Measurements from ENCODE around the gene IL21R.

Gene IL21R

DNA sequence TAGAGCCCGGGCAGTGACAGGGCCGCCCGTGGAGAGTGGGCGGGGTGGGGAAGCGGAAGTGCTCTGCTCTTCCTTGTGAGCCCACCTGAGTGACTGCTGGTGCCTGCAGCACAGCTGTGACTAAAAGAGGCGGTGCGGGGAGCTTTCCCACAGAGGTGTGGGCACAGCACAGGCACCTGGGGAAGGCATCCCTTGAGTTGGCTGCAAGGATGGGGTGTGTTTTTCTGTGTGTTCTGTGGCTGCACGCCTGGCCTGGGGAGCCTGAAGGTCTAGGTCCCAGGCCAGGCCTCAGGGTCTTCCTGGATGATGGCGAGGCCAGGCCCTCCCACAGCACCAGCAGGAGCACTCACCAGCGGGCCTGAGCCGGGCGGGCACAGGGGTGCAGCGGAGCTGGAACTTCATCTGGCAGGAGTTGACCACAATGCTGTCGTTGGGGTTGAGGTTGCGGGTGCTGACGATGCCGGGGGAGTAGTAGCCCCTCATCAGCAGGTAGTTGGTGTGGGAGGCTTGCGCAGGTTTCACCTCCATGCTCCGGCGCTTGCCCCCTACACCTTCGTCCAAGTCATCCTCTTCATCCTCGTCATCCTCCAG is 67.1 kb downstream of the IL21R start:
- DNase-seq, result no peak

GRCh38 chr16:27470567-27471431 is 68.8 kb downstream of the IL21R start:
- DNase-seq, result no peak

GRCh38 chr16:27471661-27472060 is 69.7 kb downstream of the IL21R start:
- DNase-seq, result no peak

DNA sequence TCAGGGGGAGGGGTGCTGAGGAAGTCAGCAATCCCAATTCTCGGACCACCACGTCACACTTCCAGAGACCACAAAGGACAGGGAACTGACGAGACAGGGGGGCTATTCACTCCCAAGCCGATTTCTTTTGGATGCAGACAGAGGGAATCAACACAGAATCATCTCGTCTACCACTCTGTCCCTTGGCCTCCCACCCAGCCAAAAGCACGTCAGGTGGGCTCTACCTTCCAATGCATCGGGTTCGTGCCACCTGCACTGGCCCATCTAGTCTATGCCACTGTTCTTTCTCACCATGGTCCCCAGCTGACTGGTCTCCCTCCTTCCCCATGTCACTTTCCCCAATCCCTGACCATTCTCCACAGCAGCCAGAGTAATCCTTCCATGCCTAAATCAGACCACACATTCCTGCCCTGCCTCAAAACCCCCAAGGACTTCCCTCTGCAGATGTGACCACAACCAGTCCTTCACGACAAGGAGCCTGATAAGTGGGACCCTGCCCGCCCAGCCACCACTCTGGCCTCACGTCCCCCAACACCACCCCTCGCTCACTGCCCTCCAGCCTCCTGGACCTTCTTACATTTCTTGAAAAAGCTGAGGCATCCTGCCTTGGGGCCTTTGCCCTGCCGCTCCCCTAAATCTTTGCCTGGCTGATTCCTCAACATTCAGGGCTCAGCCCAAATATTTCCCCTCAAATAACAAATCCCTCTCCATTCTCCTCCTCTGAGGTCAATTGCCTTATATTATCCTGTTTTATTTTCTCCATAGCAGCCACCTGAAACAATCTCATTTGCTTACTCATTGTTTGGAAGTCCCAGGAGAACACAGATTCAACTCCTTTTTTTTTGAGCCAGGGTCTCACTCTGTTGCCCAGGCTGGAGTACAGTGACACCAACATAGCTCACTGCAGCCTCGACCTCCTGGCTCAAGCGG is 70.4 kb downstream of the IL21R start:
- DNase-seq, result no peak

- DNase-seq, result no peak
Observed at GRCh38 chr16:27473101-27473900, 71.3 kb downstream of the IL21R start.

- DNase-seq, result no peak
Observed at GRCh38 chr16:27474041-27474440, 72.1 kb downstream of the IL21R start.

GRCh38 chr16:27474921-27475320 is 72.9 kb downstream of the IL21R start:
- DNase-seq, result no peak

DNA sequence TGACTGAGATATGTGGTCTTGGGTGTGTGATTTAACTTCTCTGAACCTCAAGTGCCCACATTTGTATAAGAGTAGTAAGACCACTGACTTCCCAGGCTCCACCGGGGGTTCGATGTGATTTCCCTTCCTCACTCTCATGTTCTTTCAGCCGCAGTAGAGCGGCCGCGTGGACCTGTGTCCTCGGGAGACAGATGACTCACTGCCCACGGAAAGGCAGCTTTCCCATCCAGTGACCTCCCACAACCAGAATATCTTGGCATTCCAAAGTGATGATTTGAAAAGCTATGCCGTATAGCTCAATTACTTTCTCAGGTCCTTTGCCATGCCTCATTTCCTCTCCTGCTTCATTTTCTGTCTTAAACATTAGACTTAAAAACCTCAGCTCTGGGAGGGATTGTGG is 73.6 kb downstream of the IL21R start:
- no peak for DNase-seq

DNA sequence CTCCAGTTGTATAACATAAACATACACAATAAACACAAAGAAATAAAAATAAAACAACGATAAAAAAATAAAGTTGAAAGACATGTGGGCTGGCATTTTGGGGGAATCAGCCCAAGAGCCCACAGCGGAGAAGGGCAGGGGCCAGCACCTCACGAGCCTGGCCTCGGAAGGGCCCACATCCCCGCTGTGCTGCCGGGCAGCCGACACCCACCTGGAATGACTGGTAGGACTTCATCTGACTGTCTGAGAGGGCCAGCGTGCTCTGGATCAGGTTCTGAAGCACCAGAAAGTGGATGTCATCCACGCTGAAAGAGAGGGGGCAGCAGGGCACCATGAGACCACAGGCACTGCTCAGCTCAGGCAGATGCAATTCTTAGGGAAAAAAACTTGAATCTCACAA is 74.3 kb downstream of the IL21R start:
- DNase-seq, result no peak

DNA sequence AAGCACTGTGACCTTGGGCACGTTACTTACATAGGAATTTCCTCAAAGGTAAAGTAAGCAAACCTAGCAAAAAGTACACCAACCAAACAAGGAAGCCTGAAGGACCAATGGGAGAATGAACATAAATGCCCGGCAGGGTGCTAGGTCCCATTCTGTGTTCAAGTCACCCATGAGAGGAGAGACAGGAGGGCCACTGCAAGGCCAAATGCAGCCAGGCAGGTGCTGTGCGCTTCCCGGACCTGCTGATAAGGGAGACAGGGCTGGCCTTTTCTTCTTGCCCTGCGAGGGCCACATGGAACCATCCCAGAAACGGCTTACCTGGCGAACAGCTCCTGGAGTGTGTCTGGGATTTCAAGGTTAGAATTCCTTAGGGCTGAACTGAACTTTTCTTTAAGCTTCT is 78.8 kb downstream of the IL21R start:
- DNase-seq, result no peak

DNA sequence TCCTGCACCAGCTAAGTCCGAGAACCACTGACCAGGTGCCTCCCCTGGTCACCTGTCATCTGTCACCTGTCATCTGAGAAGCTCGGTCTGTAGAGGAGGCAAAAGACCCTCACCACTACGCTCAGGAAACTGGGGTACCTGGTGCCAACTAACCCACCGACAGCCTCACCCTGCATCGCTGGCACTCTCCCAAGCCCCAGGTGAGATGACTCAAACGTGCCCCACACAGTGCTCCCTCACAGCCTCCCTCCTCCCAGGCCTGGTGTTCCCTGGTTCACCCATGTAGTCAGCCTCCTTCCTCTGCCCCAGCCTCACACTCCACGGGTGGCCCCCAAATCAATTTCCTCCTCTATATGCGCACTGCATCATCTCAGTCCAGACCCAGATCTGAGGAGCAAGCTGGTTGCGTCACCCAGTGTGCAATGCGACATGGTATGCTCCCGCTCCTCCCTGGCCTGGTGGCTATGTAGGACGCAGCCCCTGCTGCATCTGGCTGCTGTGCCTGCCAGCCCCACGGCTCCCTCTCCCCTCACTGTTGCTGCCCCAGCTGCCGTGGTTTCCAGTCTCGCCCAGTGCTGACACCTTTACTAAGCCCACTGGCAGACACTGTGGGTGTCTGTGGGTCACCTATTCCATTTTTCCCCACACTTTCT is 79.4 kb downstream of the IL21R start:
- no peak for DNase-seq

- no peak for DNase-seq
Observed at GRCh38 chr16:27482397-27483087, 80.6 kb downstream of the IL21R start.

DNA sequence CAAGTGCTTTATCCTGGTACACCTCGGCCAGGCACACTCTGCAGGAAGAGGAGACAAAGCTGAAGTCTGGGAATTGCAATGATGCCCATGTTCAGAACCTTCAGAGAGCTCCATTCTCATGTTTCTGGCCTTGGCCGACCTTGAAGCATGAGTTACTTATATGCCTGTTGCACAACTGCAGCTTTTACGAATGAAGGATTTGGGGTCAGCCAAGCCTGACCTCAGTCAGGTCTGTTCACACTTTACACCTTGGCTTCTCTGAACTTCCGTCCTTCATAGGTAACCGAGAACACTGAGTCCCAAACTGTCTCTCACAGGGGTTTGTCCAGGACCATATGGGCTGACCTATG is 81.1 kb downstream of the IL21R start:
- no peak for DNase-seq

GRCh38 chr16:27483624-27484023 is 81.7 kb downstream of the IL21R start:
- DNase-seq, result no peak

- DNase-seq, result no peak
Observed at GRCh38 chr16:27485126-27485525, 83.2 kb downstream of the IL21R start.

GRCh38 chr16:27485811-27486210 is 83.8 kb downstream of the IL21R start:
- DNase-seq, result no peak

DNA sequence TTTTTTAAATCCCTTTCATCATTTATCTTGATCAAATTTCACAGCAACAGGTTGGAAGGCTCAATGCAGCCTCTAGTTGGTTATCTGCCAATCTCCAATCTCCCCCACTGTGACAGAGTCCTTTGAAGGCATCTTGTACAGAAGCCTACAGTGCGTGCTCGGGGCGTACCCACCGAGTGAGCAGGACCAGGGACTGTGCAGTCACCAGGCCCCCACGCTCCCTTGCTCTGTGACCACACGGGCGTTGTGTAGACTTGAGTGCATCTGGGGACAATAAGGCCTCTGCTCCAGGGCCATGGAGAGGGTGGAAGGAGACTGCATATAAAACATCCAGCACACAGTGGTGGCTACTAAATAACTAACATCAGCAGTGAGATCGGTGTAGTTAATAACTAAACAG is 84.4 kb downstream of the IL21R start:
- DNase-seq, result no peak

GRCh38 chr16:27486760-27487159 is 84.8 kb downstream of the IL21R start:
- no peak for DNase-seq

DNA sequence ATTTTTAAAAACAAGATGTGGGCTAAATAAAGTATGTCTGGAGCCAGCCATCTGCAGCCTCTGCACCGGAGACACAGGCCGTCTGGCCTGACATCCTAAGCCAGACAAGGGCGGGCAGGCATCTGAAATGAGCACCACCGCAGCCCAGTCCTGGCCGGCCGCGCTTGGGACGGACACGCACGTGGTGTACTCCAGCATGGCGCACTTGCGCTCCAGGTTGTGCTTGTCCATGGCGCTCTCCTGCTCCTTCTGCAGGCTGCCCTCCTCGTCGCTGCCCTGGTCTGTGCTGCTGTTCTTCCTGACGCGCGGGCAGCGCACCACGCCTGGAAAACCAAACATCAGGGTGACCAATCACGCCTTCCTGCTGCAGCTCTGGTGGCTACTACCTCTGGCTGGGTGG is 87.4 kb downstream of the IL21R start:
- no peak for DNase-seq

DNA sequence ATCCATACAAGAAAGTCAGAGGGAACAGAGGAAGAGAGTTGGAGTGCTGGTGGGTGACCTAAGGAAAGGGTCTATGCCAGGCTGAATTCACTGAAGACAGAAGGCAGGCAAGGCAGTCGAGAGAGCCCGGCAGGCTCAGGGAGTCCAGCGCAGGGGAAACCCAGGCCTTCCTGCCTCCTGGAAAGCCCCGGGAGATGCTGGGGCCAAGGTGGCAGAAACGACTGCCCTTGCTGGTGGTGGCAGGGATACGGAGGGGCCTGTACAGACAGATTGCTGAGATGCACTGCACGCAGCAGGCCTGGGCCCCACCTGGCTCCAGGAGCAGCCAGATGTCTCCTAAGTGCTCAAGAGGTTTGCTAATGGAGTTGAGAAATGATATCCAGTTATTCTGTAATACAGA is 87.9 kb downstream of the IL21R start:
- DNase-seq, result no peak

DNA sequence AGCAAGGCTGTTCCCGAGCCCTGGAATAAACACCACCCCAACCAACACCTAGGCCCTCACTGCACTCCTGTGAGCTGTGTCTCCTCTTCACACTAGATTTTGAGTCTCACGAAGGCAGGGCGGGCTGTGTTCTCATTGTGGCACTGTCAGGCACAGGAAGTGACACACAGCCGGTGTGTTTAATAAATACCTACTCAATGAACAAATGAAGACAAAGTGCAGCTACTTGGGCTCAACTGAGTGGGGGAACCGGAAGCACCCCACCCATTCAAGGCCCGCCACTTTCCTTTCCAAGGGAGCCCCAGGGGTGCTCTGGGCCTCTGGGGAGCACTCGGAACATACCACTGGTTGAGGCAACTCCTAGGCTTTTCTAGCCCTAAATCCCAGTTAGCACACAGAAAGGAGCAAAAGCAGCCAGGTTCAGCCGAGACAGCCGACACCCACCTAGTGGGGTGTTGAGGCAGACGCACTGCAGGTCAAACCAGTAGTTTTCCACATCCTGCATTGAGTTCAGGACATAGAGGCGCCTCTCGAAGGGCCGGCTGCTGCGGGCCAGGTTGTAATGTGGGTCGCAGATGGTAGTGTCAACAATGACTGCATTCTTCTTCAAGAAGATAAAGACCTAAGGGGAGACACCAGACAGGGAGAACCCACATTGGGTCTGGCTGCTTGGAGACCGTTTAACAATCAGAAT is 90.1 kb downstream of the IL21R start:
- no peak for DNase-seq

Data from activated CD4-positive, alpha-beta T cell treated with anti-CD3 and anti-CD28 coated beads, Interleukin-10, Interleukin-2, amounts not matched to agents 100 ng/mL and 50 ng/mL, durations not matched to agents 16 hours and 8 hours (primary cell).